GM21529 (cell line): ENCODE data around the gene DYSF.

Experiments
- ATAC-seq: cut with Tn5 transposase; IDR thresholded peaks from one replicate; pipeline ENCODE4 v1.9.1; 2021; ENCODE audit not compliant: unreplicated experiment

Gene DYSF

GRCh38 chr2:71669058-71669456, 215.7 kb downstream of the DYSF start:
- ATAC-seq = no peak

- ATAC-seq = no peak
These were observed 216.5 kb downstream of the DYSF start for GRCh38 chr2:71669628-71670429.

- ATAC-seq = no peak
These were observed 217.1 kb downstream of the DYSF start for GRCh38 chr2:71670430-71670795.

- no peak for ATAC-seq
These were observed 218.0 kb downstream of the DYSF start for GRCh38 chr2:71671203-71671854.

- no peak for ATAC-seq
These were observed 218.8 kb downstream of the DYSF start for GRCh38 chr2:71671895-71672825.

GRCh38 chr2:71672826-71673795, 219.8 kb downstream of the DYSF start:
- no peak for ATAC-seq

GRCh38 chr2:71674158-71674851, 220.9 kb downstream of the DYSF start:
- no peak for ATAC-seq

- no peak for ATAC-seq
These were observed 221.9 kb downstream of the DYSF start for GRCh38 chr2:71675296-71675695.

GRCh38 chr2:71678874-71679273, 225.5 kb downstream of the DYSF start:
- no peak for ATAC-seq

GRCh38 chr2:71679491-71679890, 226.1 kb downstream of the DYSF start:
- no peak for ATAC-seq

- no peak for ATAC-seq
These were observed 227.6 kb downstream of the DYSF start for GRCh38 chr2:71680925-71681324.

- ATAC-seq = no peak
These were observed 228.3 kb downstream of the DYSF start for GRCh38 chr2:71681626-71682025.

- no peak for ATAC-seq
These were observed 229.0 kb downstream of the DYSF start for GRCh38 chr2:71682341-71682740.

- ATAC-seq = no peak
These were observed 229.7 kb downstream of the DYSF start for GRCh38 chr2:71683070-71683469.

GRCh38 chr2:71683666-71684065, 230.3 kb downstream of the DYSF start:
- no peak for ATAC-seq

GRCh38 chr2:71684226-71685072, 231.1 kb downstream of the DYSF start:
- no peak for ATAC-seq

- no peak for ATAC-seq
These were observed 231.9 kb downstream of the DYSF start for GRCh38 chr2:71685073-71685848.

- ATAC-seq = no peak
These were observed 232.7 kb downstream of the DYSF start for GRCh38 chr2:71685941-71686611.
